GM19035 (cell line): ENCODE data around the gene TMEM243.

Experiments used
- ATAC-seq: cut with Tn5 transposase; IDR thresholded peaks from one replicate; pipeline ENCODE4 v1.9.1; 2021; ENCODE audit not compliant: unreplicated experiment

TMEM243 gene

GRCh38 chr7:87159538-87159937 is 60.0 kb downstream of the TMEM243 start:
- no peak for ATAC-seq

- no peak for ATAC-seq
These were observed 62.8 kb downstream of the TMEM243 start for GRCh38 chr7:87156709-87157108.

- ATAC-seq, result no peak
These were observed 63.7 kb downstream of the TMEM243 start for GRCh38 chr7:87155788-87156187.

- no peak for ATAC-seq
These were observed 65.0 kb downstream of the TMEM243 start for GRCh38 chr7:87154569-87154968.

- ATAC-seq, result no peak
These were observed 65.4 kb downstream of the TMEM243 start for GRCh38 chr7:87154166-87154565.

GRCh38 chr7:87152897-87153641 is 66.5 kb downstream of the TMEM243 start:
- ATAC-seq, result peak; percentile 10

- peak; percentile 84 for ATAC-seq
These were observed 67.2 kb downstream of the TMEM243 start, which contains the start of gene DMTF1 for GRCh38 chr7:87152112-87152896. Gene DMTF1, plus strand, starts transcription at chr7:87152453. Its CDS starts 12,489 bp downstream, at chr7:87164942.

- peak; percentile 34 for ATAC-seq
These were observed 67.8 kb downstream of the TMEM243 start for GRCh38 chr7:87151729-87152111.

GRCh38 chr7:87151002-87151728 is 68.4 kb downstream of the TMEM243 start:
- ATAC-seq, result no peak

GRCh38 chr7:87148332-87148955 is 71.1 kb downstream of the TMEM243 start:
- ATAC-seq, result no peak

GRCh38 chr7:87147500-87147899 is 72.0 kb downstream of the TMEM243 start:
- ATAC-seq, result no peak

GRCh38 chr7:87146740-87147386 is 72.7 kb downstream of the TMEM243 start:
- ATAC-seq, result no peak
